A172 (cell line): ENCODE results near the gene USP35. TPM values are rescaled to one million over a fixed set of nuclear protein-coding genes. Genes with fewer than 3 reads are reported as not detected.
"Not testable (repeated sequence)": the region's sequence is repeated elsewhere in the genome, so short reads cannot be mapped to it uniquely, and the experiment has no call there.

Experiments
- DNase-seq: peaks from one replicate; pipeline ENCODE4 v3.0.0-alpha.2; 2015; ENCODE audit warnings: low spot score
- total RNA-seq: library from RNA; depleted of rRNA; stranded (reverse); fragments of >200 nt; shearing (Covaris generic); gene quantifications from 2 replicates; pipeline ENCODE4 v1.2.3, GENCODE V29; 2014

USP35 gene
- total RNA-seq, 1 experiment from 2014 or later: 5.8 TPM

DNA sequence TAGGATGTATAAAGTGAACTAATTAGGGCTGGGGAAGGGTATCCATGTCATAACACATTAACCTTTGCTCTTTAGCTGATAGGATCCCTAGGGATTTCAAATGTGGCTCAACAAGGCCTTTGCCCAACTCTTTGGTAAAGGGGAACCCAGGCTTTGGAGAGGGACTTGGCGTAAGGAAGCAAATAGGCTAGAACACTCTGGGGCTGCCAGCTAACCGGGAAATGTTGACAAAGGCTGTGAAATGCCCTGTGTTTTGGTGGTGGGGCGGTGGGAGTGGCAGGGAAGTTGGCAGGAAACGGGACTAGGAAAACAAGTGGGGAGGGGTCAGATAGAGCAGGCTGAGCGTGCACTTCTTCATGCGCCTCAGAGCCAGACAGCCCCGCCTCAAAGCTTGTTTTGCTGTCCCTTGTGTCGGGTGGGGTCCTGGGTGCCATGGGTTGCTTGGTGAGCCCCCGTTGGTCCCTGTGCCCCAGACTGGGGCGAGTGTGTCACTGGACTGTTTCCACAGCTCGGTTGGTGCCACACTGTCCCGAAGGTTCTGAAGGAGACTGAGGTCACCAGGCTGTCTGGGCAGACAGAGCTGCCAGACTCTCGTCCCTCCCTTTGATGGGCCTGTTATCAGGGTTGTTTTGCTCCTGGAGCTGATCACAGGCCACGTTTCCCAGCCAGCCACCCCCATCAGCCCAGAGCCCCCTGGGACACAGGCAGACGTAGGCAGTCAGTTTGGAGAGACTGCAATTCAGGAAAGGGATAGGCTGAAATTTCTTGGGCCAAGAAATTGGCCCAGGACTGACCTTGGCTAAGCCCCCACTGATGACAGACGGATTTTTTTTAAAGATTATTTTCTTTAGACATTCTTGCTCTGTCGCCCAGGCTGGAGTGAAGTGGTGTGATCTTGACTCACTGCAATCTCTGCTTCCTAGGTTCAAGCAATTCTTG, 19.9 kb upstream of the USP35 start:
- peak; percentile 31 for DNase-seq

GRCh38 chr11:78170413-78170812, 18.3 kb upstream of the USP35 start:
- DNase-seq: no peak

DNA sequence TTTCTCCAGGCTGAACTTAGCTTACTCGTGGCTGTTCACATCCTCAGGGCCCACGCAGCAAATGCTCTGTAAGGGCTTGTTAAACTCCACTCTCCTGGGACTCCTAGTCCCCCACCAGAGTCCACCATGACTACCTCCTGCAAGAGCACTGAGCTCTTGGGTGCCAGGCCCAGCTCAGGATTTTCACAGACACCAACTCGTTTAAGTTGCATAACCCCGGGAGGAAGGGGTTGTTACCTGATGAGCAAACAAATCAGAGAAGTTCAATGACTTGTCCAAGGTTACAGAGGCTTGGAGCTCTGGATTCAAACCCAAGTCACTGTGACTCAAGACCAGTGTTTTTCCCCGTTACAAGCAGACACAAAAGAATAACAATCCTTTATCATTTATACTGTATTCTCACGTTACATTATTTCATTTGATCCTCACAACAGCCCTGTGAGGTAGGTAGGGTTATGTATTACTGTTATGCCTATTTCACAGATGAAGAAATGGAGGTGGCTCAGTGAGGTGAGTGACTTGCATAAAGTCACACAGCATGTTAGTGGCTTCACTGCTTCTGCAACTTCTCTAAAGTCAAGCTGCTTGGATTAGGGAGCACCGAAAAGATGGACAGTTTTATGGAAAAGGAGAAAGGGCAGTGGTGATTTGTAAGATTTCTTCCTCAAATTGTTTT, 17.7 kb upstream of the USP35 start:
- no peak for DNase-seq

GRCh38 chr11:78171951-78172350, 16.8 kb upstream of the USP35 start:
- no peak for DNase-seq

- DNase-seq: not testable (repeated sequence)
Observed at GRCh38 chr11:78175862-78176261, 12.9 kb upstream of the USP35 start.

GRCh38 chr11:78176605-78177141, 12.0 kb upstream of the USP35 start:
- DNase-seq: no peak

GRCh38 chr11:78177216-78177615, 11.5 kb upstream of the USP35 start:
- DNase-seq: no peak

DNA sequence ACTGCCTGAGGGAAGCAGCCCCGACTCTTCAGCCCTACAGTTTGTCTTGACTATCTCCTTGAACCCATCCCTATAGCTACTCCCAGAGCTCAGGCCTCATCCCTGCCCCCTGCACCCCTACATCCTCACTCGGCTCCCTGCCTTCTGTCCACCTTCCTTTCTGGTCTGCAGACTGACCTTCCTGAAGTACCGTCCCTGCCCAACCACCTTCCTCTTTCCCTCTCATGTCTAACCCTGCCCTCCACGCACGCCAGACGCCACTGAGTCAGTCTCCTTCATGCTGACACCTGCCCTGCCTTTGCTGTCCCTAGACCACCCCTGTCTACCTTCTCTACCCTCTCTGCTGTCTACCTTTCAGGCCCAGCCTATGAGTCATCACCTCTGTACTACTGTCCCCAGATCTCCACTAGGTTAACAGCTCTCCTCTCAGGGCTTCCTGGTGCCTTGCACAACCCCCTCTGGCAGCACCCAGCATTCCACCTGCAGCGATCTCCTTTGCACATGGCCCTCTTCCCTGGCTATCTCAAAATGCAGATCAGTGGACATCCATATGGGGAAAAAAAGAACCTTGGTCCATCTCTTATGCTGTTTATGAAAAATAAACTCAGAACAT, 9.2 kb upstream of the USP35 start:
- no peak for DNase-seq

DNA sequence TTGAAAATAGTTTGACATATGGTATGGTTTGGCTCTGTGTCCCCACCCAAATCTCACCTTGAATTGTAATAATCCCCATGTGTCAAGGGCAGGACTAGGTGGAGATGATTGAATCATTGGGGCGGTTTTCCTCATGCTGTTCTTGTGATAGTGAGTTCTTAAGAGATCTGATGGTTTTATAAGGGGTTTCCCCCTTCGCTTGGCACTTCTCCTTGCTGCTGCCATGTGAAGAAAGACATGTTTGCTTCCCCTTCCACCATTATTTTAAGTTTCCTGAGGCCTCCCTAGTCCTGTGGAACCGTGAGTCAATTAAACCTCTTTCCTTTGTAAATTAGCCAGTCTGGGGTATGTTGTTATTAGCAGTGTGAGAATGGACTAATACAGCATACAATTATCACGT, 8.0 kb upstream of the USP35 start:
- DNase-seq: no peak

DNA sequence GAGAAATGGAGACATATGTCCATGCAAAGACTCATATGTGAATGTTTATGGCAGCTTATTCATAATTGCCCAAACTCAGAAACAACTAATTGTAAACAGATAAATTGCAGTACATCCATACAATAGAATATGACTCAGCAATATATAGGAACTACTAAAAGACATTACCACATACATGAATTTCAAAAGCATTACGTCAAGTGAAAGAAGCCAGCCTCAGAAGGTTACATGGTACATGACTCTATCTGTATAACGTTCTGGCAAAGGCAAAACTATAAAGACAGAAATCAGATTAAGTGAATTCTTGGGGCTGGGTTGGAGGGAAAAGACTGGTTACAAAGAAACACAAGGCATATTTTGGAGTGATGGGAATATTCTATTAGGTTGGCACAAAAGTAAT, 7.5 kb upstream of the USP35 start:
- DNase-seq: no peak

- peak; percentile 46 for DNase-seq
Observed at GRCh38 chr11:78187366-78188285, 1.1 kb upstream of the USP35 start.

DNA sequence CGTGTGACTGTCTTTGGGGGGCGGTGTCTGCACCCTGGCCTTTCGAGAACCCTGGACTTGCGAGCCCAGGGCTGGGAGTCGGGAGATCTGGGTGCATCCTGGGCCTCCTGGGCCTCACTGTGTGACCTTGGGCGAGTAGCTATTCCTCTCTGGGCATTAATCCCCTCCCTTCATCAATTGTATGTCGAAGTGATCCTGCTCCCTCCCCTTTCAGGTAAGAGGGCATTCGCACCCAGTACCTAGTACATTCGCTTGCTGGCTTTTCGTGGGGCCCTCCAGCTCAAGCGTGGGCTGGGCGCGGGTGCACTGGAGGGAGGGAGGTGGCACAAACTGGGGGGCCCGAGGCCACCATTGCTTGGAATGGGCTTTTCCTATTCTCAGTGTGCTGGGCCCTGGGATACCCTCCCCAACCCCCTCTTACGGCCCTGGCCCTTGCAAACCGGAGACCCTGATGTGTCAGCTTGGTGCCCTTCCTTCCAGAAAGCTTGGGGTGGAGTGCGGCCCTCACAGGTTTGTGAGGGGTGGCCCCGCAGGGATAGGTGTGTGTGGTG, 530 bp downstream of the USP35 start:
- DNase-seq: no peak

DNA sequence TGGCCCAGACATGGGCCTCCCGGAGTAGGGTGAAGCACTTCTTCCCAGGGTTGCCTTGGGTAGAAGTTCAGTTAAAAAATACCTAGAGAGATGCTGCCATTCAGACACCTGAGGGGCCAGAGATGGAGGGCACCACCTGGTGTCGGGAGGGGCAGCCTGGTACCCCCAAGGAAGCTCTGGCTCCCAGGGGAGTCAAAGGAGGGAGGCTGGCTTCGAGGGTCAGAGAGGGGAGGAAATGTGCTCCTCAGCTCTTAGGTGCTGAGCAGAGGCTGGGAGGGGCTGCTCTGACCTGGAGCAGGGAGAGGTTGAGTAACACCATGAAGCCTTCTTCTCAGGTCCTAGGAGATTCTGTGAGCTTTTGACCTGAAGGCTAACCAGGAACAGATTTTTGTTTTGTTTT, 1.1 kb downstream of the USP35 start:
- no peak for DNase-seq

DNA sequence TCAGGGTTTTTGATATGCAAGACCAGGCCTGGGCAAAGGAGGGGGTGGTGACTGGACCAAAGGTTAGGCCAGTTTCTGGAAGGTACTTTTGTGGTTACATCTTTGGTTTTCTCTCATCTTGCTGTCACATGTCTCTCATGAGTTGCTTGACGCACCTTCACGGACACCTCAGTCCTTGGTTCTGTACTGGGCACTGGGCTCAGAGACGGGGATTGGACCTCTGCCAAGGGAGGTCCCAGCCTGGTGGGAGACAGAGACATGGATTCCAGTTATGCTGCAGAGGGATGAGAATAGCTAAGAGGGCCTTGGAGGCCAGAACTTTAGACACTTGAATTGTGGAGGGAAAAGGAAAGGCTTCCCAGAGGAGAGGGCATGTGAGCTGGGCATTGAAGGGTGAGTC, 1.7 kb downstream of the USP35 start:
- no peak for DNase-seq

DNA sequence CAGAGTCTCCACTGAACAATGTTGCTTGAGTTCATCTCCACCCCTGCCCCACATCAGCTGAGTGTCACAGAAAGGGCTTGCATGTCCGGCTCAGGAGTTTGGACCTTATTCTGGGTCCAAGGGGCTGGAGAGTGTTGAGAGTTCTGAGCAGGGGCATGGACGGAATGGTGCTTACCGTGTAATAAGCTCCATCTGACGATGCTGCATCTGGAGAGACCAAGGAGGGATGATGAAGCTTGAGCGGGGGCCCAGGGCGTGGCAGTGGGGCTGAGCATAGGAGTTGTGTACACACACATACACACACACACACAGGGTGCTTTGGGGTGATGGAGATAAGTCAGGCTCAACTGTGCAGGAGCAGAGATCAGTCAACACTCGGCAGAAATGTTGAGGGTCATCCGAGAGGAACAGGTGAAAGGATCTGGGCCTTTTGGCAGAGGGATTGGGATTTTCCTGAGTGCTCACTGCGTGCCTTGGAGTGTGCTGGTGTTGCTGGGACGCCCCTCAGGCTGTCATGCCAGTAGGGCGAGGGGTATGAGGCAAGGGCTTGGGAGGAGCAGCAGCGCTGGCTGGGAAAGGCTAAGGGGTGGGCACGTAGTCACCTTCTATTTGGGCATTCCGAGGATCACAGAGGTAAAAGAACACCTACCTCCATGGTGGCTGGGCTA, 2.3 kb downstream of the USP35 start:
- no peak for DNase-seq

DNA sequence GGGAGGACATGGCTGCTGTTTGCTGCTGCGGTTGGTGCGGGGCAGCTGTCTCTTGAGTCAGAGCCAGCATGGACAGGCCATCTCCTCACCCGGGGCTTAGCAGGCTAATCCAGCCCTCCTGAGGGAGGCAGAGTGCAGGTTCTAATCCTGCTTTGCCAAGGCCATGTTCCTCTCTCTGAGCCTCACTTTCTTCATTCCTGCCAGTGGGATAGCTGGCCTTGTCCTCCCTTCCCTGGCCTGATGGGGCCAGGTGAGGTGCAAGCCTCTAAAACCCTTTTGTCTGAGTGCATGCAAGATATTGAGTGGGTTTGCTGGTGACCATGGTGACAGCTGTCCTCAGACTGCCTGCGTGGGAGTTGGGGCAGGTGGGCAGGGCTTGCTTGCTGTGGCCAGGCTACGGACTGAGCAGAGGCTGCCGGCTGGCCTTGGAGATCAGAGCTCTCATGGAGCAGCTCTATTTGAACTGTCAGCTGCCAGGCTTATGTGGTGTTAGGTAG, 3.6 kb downstream of the USP35 start:
- no peak for DNase-seq

GRCh38 chr11:78192911-78193351, 4.2 kb downstream of the USP35 start:
- DNase-seq: no peak

DNA sequence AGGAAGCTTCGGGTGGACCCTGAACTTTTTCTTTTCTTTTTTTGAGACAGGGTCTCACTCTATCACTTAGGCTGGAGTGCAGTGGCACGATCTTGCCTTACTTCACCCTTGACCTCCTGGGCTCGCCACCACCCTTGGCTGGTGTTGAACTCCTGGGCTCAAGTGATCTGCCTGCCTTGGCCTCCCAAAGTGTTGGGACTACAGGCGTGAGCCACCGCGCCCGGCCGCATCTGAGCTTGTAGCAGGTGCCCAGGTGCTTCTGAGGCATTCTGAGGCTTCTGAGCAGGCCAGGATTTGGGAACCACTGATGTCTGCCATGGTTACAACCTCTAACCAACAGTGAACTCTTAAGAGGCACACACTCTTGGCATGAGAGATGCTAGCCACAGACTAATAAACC, 5.1 kb downstream of the USP35 start:
- no peak for DNase-seq

GRCh38 chr11:78194490-78194889, 5.8 kb downstream of the USP35 start:
- DNase-seq: no peak

DNA sequence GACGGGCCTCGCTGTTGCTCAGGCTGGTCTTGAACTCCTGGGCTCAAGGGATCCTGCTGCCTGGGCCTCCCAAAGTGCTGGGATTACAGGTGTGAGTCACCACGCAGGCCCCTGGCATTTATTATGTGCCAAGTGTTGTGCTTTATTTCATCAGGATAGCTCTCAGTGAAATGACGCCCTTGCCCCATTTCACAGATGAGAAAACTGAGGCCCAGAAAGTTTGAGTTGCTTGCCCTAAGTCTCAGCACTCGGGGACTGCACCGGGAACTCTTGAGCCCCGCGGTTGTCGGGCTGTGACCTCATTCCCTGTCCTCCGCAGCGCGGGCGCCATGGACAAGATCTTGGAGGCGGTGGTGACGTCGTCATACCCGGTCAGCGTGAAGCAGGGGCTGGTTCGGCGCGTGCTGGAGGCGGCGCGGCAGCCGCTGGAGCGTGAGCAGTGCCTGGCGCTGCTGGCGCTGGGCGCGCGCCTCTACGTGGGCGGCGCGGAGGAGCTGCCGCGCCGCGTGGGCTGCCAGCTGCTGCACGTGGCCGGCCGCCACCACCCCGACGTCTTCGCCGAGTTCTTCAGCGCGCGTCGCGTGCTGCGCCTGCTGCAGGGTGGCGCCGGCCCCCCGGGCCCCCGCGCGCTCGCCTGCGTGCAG, 7.3 kb downstream of the USP35 start:
- DNase-seq: no peak
